Mesendoderm (in vitro differentiated cells): ENCODE results near the gene SCAMP1.
"Not testable (repeated sequence)": the region's sequence is repeated elsewhere in the genome, so short reads cannot be mapped to it uniquely, and the experiment has no call there.

Source experiments
- DNase-seq: peaks from one replicate; pipeline ENCODE4 v3.0.0; 2013
- H2AK5ac ChIP-seq: 2 replicates; pipeline ENCODE4 v1.6.1; 2013; ENCODE audit warnings: low read length, inconsistent platforms
- H2BK120ac ChIP-seq: 2 replicates; pipeline ENCODE4 v1.6.1; 2013; ENCODE audit warnings: low read depth, mild to moderate bottlenecking, low read length, moderate library complexity, mixed read lengths
- H2BK15ac ChIP-seq: replicated peaks from 2 replicates; pipeline ENCODE4 v1.6.1; 2013; ENCODE audit warnings: low read depth, mild to moderate bottlenecking, moderate library complexity
- H2BK5ac ChIP-seq: 2 replicates; pipeline ENCODE4 v1.6.1; 2013; ENCODE audit warnings: low read length, inconsistent platforms
- H3K18ac ChIP-seq: 2 replicates; pipeline ENCODE4 v1.6.1; 2013; ENCODE audit warnings: mild to moderate bottlenecking, low read length, mixed read lengths
- H3K23ac ChIP-seq: one replicate; pipeline ENCODE4 v1.6.1; 2013; ENCODE audit warnings: low read length
- H3K27ac ChIP-seq: 2 replicates; pipeline ENCODE4 v1.5.1; 2013; ENCODE audit warnings: low read depth, mild to moderate bottlenecking, inconsistent platforms, low read length, moderate library complexity
- H3K27me3 ChIP-seq: 2 replicates; pipeline ENCODE4 v1.6.1; 2013; ENCODE audit warnings: low read length, control low read depth, mild to moderate bottlenecking, inconsistent platforms; ENCODE audit not compliant: insufficient read depth, poor library complexity
- H3K36me3 ChIP-seq: 2 replicates; pipeline ENCODE4 v1.6.1; 2013; ENCODE audit warnings: low read length, inconsistent platforms; ENCODE audit not compliant: control insufficient read depth, insufficient read depth
- H3K4ac ChIP-seq: one replicate; pipeline ENCODE4 v1.6.1; 2013; ENCODE audit warnings: low read depth, mild to moderate bottlenecking, low read length, moderate library complexity
- H3K4me1 ChIP-seq: 2 replicates; pipeline ENCODE4 v1.6.1; 2013; ENCODE audit warnings: low read depth, low read length, inconsistent platforms; ENCODE audit not compliant: control insufficient read depth
- H3K4me2 ChIP-seq: 2 replicates; pipeline ENCODE4 v1.6.1; 2013; ENCODE audit warnings: low read length
- H3K4me3 ChIP-seq: 2 replicates; pipeline ENCODE4 v1.5.1; 2013; ENCODE audit warnings: mild to moderate bottlenecking, low read length
- H3K56ac ChIP-seq: one replicate; pipeline ENCODE4 v1.6.1; 2013; ENCODE audit warnings: low read length
- H3K79me1 ChIP-seq: 2 replicates; pipeline ENCODE4 v1.6.1; 2013; ENCODE audit warnings: low read length, inconsistent platforms
- H3K79me2 ChIP-seq: 2 replicates; pipeline ENCODE4 v1.6.1; 2013; ENCODE audit warnings: mild to moderate bottlenecking, low read length; ENCODE audit not compliant: control insufficient read depth, insufficient read depth
- H3K9ac ChIP-seq: 2 replicates; pipeline ENCODE4 v1.6.1; 2013; ENCODE audit warnings: low read length, inconsistent platforms
- H4K5ac ChIP-seq: one replicate; pipeline ENCODE4 v1.6.1; 2013; ENCODE audit warnings: low read length
- H4K8ac ChIP-seq: one replicate; pipeline ENCODE4 v1.6.1; 2013; ENCODE audit warnings: low read depth, mild to moderate bottlenecking, control low read depth, low read length, moderate library complexity
- WGBS: extraction: QIAGEN DNeasy Blood & Tissue Kit; methylation state at CpG from one replicate; pipeline ENCODE4 v1.1.7; 2013; ENCODE audit warnings: low lambda C conversion rate, missing lambda C conversion rate; ENCODE audit not compliant: insufficient coverage; ENCODE audit errors: extremely low coverage; 5-methylcytosine and 5-hydroxymethylcytosine counted together

SCAMP1 gene

GRCh38 chr5:78377056-78377717 lies 16.8 kb downstream of the SCAMP1 start:
- DNase-seq, result no peak
- no peak overlapping the region for H3K4me2 ChIP-seq
- no peak overlapping the region for H3K4me3 ChIP-seq
- no peaks in the 10 kb centered on the region for H3K4me1 ChIP-seq
- H3K9ac ChIP-seq, result no peak overlapping the region
- no peaks in the 10 kb centered on the region for H3K36me3 ChIP-seq
- no peak overlapping the region for H2BK120ac ChIP-seq
- no CpG with 5 or more reads among the region's 3 CpGs for WGBS
- no peak overlapping the region for H3K56ac ChIP-seq
- H3K79me1 ChIP-seq, result peaks cover 6% of the 10 kb centered on the region
- H3K79me2 ChIP-seq, result no peaks in the 10 kb centered on the region
- H4K5ac ChIP-seq, result no peak overlapping the region
- no peak overlapping the region for H2BK15ac ChIP-seq
- peaks cover 2% of the 10 kb centered on the region for H3K27me3 ChIP-seq
- no peak overlapping the region for H2AK5ac ChIP-seq
- H4K8ac ChIP-seq, result no peak overlapping the region
- H2BK5ac ChIP-seq, result no peak overlapping the region
- H3K4ac ChIP-seq, result no peak overlapping the region
- H3K18ac ChIP-seq, result no peak overlapping the region
- no peak overlapping the region for H3K27ac ChIP-seq
- no peak overlapping the region for H3K23ac ChIP-seq

GRCh38 chr5:78377718-78378105 lies 17.3 kb downstream of the SCAMP1 start:
- Histone ChIP-seq H2BK120ac (no peak overlapping the region), H3K4me3 (no peak overlapping the region), H3K4me2 (no peak overlapping the region), H4K5ac (no peak overlapping the region), H3K18ac (no peak overlapping the region), H3K4ac (no peak overlapping the region), H3K4me1 (no peaks in the 10 kb centered on the region), H3K36me3 (no peaks in the 10 kb centered on the region), H2BK15ac (no peak overlapping the region), H3K23ac (no peak overlapping the region), H3K79me1 (peaks cover 6% of the 10 kb centered on the region), H3K9ac (no peak overlapping the region), H2BK5ac (no peak overlapping the region), H3K27ac (no peak overlapping the region), H2AK5ac (no peak overlapping the region), H3K79me2 (no peaks in the 10 kb centered on the region), H3K56ac (no peak overlapping the region), H4K8ac (no peak overlapping the region), H3K27me3 (peaks cover 2% of the 10 kb centered on the region)
- no peak for DNase-seq
- no CpG with 5 or more reads among the region's 4 CpGs for WGBS

GRCh38 chr5:78387468-78388153 lies 27.2 kb downstream of the SCAMP1 start:
- H2AK5ac ChIP-seq, result no peak overlapping the region
- no peak overlapping the region for H3K27ac ChIP-seq
- no peak overlapping the region for H2BK120ac ChIP-seq
- H3K36me3 ChIP-seq, result no peaks in the 10 kb centered on the region
- H4K5ac ChIP-seq, result no peak overlapping the region
- H3K27me3 ChIP-seq, result no peaks in the 10 kb centered on the region
- no peak for DNase-seq
- no peak overlapping the region for H3K18ac ChIP-seq
- no peak overlapping the region for H3K9ac ChIP-seq
- no peak overlapping the region for H4K8ac ChIP-seq
- H2BK5ac ChIP-seq, result no peak overlapping the region
- H3K56ac ChIP-seq, result no peak overlapping the region
- H3K4me3 ChIP-seq, result no peak overlapping the region
- H3K79me1 ChIP-seq, result peaks cover 4% of the 10 kb centered on the region
- no peak overlapping the region for H3K23ac ChIP-seq
- no peak overlapping the region for H3K4me2 ChIP-seq
- peaks cover 3% of the 10 kb centered on the region for H3K79me2 ChIP-seq
- no peak overlapping the region for H3K4ac ChIP-seq
- WGBS, result no CpG with 5 or more reads among the region's 11 CpGs
- H3K4me1 ChIP-seq, result no peaks in the 10 kb centered on the region
- H2BK15ac ChIP-seq, result no peak overlapping the region

GRCh38 chr5:78391357-78391756 lies 30.9 kb downstream of the SCAMP1 start:
- not testable (repeated sequence) for H3K36me3 ChIP-seq, H2AK5ac ChIP-seq, H3K9ac ChIP-seq, H3K4me1 ChIP-seq, H3K4me2 ChIP-seq, H3K56ac ChIP-seq, H2BK5ac ChIP-seq, H3K4ac ChIP-seq, H3K79me2 ChIP-seq, H2BK120ac ChIP-seq, DNase-seq, H2BK15ac ChIP-seq, H3K4me3 ChIP-seq, H3K79me1 ChIP-seq, H3K27ac ChIP-seq, H3K23ac ChIP-seq, H3K18ac ChIP-seq, H4K8ac ChIP-seq, H3K27me3 ChIP-seq, H4K5ac ChIP-seq
- whole genome bisulfite sequencing, result no CpG with 5 or more reads among the region's 28 CpGs

GRCh38 chr5:78397831-78398230 lies 37.4 kb downstream of the SCAMP1 start:
- Histone ChIP-seq H3K27ac (no peak overlapping the region), H3K9ac (no peak overlapping the region), H3K4me1 (no peaks in the 10 kb centered on the region), H4K8ac (no peak overlapping the region), H3K4ac (no peak overlapping the region), H4K5ac (no peak overlapping the region), H2BK120ac (no peak overlapping the region), H2BK15ac (no peak overlapping the region), H2AK5ac (no peak overlapping the region), H3K18ac (no peak overlapping the region), H3K79me1 (peaks cover 4% of the 10 kb centered on the region), H2BK5ac (no peak overlapping the region), H3K23ac (no peak overlapping the region), H3K4me2 (no peak overlapping the region), H3K56ac (no peak overlapping the region), H3K4me3 (no peak overlapping the region), H3K79me2 (no peaks in the 10 kb centered on the region), H3K27me3 (no peaks in the 10 kb centered on the region), H3K36me3 (no peaks in the 10 kb centered on the region)
- DNase-seq, result no peak
- WGBS, result no CpG with 5 or more reads among the region's 2 CpGs

GRCh38 chr5:78399116-78399515 lies 38.7 kb downstream of the SCAMP1 start:
- H3K4me2 ChIP-seq, result no peak overlapping the region
- no peak overlapping the region for H3K4me3 ChIP-seq

More at GRCh38 chr5:78399116-78399515, 38.7 kb downstream of the SCAMP1 start:
- Histone ChIP-seq H4K8ac (no peak overlapping the region), H3K79me2 (no peaks in the 10 kb centered on the region), H3K4ac (no peak overlapping the region), H3K27me3 (no peaks in the 10 kb centered on the region), H3K4me1 (no peaks in the 10 kb centered on the region), H4K5ac (no peak overlapping the region), H3K79me1 (peaks cover 1% of the 10 kb centered on the region), H3K36me3 (no peaks in the 10 kb centered on the region), H3K9ac (no peak overlapping the region), H3K56ac (no peak overlapping the region), H2BK15ac (no peak overlapping the region), H2BK5ac (no peak overlapping the region), H2BK120ac (no peak overlapping the region), H2AK5ac (no peak overlapping the region), H3K18ac (no peak overlapping the region), H3K23ac (no peak overlapping the region), H3K27ac (no peak overlapping the region)
- DNase-seq, result no peak
